ENCODE data around the gene MRPS15.

The MRPS15 gene

GRCh38 chr1:36411674-36412648, 52.2 kb downstream of the MRPS15 start:
- Mint-ChIP-seq H3K4me1 (ENCODE audit: low read depth) (peaks cover 18% of the 10 kb centered on the region), H3K27me3 (no peaks in the 10 kb centered on the region), H3K27ac (peak overlapping the region; percentile 60), H3K4me3 (no peak overlapping the region), H3K9me3 (peaks cover 8% of the 10 kb centered on the region), H3K36me3 (ENCODE audit: low read depth) (peaks cover 61% of the 10 kb centered on the region)
- intact Hi-C loops (cut with micrococcal nuclease) = no loop called here

DNA sequence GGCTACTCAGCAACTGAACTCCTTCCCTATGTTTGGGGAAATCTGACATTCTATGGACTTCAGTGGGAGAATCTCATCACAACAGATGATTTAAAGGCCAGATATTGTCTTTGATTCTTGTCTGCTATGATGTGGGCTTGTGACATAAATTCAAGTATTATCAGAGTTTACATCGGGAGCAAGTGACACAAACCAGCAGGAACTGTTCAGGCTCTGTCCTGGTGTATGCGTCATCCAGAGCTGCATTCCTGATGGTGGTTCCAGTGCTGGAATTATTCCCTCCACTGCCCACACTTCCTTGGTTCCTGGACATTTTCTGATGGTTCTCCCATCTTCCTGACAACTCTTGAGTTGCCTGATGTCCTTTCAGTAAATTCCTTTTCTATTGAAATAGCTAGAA, 55.7 kb downstream of the MRPS15 start:
- peaks cover 18% of the 10 kb centered on the region for H3K4me1 Mint-ChIP-seq (ENCODE audit: low read depth)
- H3K27ac Mint-ChIP-seq = no peak overlapping the region
- H3K27me3 Mint-ChIP-seq = no peaks in the 10 kb centered on the region
- H3K9me3 Mint-ChIP-seq = peaks cover 17% of the 10 kb centered on the region
- H3K36me3 Mint-ChIP-seq (ENCODE audit: low read depth) = peaks cover 64% of the 10 kb centered on the region
- intact Hi-C loops (cut with micrococcal nuclease) = no loop called here
- H3K4me3 Mint-ChIP-seq = no peak overlapping the region

DNA sequence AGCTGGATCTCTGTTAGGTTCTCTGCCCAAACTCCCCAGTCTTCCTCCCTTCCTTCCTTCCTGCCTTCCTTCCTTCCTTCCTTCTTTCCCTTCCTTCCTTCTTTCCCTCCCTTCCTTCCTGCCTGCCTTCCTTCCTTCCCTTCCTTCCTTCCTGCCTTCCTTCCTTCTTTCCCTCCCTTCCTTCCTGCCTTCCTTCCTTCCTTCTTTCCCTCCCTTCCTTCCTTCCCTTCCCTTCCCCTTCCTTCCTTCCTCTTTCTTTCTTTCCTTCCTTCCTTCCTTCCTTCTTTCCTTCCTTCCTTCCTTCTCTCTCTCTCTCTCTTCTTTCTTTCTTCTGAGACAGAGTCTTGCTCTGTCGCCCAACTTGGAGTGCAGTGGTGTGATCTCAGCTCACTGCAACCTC, 57.7 kb downstream of the MRPS15 start:
- Mint-ChIP-seq H3K4me3 (no peak overlapping the region), H3K9me3 (peaks cover 12% of the 10 kb centered on the region), H3K36me3 (ENCODE audit: low read depth) (peaks cover 60% of the 10 kb centered on the region), H3K27me3 (no peaks in the 10 kb centered on the region), H3K27ac (no peak overlapping the region), H3K4me1 (ENCODE audit: low read depth) (peaks cover 13% of the 10 kb centered on the region)
- intact Hi-C loops (cut with micrococcal nuclease) = no loop called here

Measured in dendritic cell treated with granulocyte-macrophage colony-stimulating factor and Interleukin-4, amounts not matched to agents 40 ng/mL and 50 ng/mL, for 4 days (primary cell).